ENCODE data around the gene CEP128.

Gene CEP128

DNA sequence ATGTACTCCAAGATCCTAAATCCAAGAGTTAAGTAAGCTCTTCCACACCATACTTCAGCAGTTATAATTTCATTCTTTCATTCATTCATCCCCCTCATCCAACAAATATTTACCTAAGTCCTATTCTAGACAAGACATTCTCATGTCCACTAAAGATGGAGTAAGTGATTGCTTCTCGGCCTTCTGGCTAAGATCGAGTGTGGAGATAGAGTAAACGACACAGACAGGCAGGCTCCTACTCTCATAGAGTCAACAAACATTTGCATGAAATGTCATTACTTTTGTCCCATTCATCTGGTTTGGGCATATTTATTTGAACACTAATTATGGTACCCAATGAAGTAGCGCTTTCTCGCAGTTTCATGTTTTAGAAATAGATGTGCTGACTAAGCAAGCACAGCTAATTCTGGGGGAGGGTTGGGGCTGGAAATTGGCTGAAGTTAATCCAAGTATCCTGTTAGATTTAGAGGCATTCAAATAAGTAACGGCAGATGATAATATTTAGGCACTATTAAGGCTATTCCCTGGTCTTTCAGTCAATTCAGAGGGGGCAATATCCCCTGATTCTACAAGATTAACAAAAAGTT is 176.5 kb downstream of the CEP128 start:
- no peak for TF ChIP-seq CTCF (IDR thresholded peaks at IDR 0.05)

DNA sequence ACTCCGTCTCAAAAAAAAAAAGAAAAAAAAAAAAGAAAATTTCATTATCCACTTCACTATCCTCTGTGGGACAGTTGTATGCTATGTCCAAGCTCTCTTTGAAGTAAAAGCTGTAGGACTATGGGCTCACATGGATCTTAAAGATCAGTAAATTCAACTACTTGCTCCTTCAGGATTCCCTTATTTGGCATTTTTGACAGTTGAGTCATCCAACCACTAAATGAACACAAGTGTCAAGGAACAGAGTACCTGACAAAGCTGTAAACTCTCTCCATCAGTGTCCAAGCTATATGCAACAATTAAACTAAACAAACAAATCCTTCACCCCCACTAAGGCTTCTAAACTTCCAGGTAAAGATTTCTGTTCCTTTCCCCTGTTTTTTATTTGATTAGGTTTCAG is 177.0 kb downstream of the CEP128 start:
- no peak for TF ChIP-seq CTCF (IDR thresholded peaks at IDR 0.05)

GRCh38 chr14:80762641-80763228 is 178.8 kb downstream of the CEP128 start:
- no peak for TF ChIP-seq CTCF (IDR thresholded peaks at IDR 0.05)

DNA sequence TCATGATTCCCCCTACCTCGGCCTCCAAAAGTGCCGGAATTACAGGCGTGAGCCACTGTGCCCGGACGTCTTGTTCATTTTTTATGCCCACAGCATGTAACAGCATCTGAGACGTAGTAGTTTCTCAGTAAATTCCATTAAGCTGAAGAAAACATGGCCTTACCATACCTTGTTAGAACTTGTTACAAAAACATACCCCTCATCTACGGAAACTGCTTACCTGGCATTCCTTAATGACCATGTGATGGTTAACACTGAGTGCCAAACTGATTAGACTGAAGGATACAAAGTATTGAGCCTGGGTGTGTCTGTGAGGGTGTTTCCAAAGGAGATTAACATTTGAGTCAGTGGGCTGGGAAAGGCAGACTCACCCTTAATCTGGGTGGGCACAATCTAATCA is 186.8 kb downstream of the CEP128 start:
- no peak for TF ChIP-seq CTCF (IDR thresholded peaks at IDR 0.05)

GRCh38 chr14:80751285-80751684 is 190.3 kb downstream of the CEP128 start:
- no peak for TF ChIP-seq CTCF (IDR thresholded peaks at IDR 0.05)

DNA sequence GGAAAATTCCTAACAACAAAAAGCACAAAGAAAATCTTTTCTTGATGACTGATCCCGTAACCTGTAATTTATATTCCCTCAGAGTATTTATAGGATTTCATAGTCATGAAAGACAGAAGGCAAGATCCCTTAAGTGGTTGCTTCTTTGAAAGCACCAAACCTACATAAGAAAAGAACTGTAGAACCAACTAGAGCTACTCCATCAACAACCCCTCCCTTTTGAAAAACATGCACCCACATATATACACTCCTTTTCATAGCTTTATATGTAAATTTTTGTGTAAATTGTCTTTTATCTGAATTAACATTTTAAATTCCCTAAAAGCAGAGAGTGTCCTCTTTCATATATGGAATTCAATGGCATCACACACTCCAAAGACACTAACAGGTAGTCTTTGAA is 215.3 kb downstream of the CEP128 start:
- TF ChIP-seq CTCF (IDR thresholded peaks at IDR 0.05): no peak

DNA sequence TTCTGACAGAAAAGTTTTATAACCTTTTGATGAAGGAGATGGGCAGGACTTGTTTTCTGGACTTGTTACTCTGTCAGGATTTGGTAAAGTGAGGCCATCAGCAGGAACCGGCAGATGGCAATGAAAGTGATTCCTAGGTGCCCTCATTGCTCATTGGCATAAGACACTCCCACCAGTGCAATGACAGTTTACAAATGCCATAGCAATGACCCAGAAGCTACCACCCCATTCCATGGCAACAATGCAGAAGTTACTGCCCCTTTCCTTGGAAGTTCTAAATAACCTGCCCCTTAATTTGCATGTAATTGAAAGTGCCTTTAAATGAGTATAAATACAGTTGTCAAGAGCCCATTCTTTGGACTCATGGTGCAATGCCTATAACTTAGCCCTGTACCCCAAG is 222.6 kb downstream of the CEP128 start:
- TF ChIP-seq CTCF (IDR thresholded peaks at IDR 0.05): no peak

DNA sequence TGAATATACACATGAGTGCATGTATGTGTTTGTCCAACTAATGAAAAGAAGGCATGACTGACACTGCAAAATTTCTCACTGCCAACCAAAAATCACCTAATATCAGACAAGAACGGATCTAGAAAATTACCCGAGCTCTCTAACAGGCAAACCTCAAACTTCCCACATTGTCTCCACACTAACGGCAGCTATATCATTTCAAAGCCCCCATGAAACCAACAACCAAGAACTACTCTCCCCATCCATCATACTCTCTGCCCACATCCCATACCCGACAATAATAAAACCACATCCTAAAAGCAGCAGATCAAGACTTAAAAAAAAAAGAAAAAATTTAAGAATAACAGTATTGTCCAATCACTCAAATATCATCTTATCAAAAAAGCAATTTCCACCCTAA is 227.1 kb downstream of the CEP128 start:
- no peak for TF ChIP-seq CTCF (IDR thresholded peaks at IDR 0.05)

All from LNCAP (cell line).